Natural killer cell (primary cell): ENCODE results near the gene C1orf198. TPM values are rescaled to one million over a fixed set of nuclear protein-coding genes. Genes with fewer than 3 reads are reported as not detected.

Experiments
- ATAC-seq, 3 donors: fragments of 150-1000 bp in 2 of 3; fragments of 200-7000 bp in 1 of 3; cut with Tn5 transposase; 1 replicate in 1 of 3; 2 replicates in 2 of 3; pipeline ENCODE4 v1.10.0; 2021; ENCODE audit warnings: mild to moderate bottlenecking in 2 of 3, moderate library complexity in 2 of 3
- DNase-seq, 2 donors: peaks; one replicate each; pipeline versions ENCODE4 v3.0.0 to v3.0.0-alpha.2; 2013 to 2021; ENCODE audit warnings: mixed read lengths in 1 of 2
- H3K27ac ChIP-seq: one replicate; pipeline ENCODE4 v1.5.1; 2013; ENCODE audit warnings: mild to moderate bottlenecking, low read length
- H3K27me3 ChIP-seq: one replicate; pipeline ENCODE4 v1.6.1; 2013; ENCODE audit warnings: low read length; ENCODE audit not compliant: control insufficient read depth, insufficient read depth
- H3K36me3 ChIP-seq: one replicate; pipeline ENCODE4 v1.6.1; 2013; ENCODE audit warnings: low read length; ENCODE audit not compliant: control insufficient read depth, insufficient read depth
- H3K4me1 ChIP-seq: one replicate; pipeline ENCODE4 v1.6.1; 2013; ENCODE audit warnings: low read length; ENCODE audit not compliant: control insufficient read depth, insufficient read depth
- H3K4me3 ChIP-seq: one replicate; pipeline ENCODE4 v1.5.1; 2013; ENCODE audit warnings: low read length
- H3K9me3 ChIP-seq: one replicate; pipeline ENCODE4 v1.6.1; 2013; ENCODE audit warnings: low read length; ENCODE audit not compliant: control insufficient read depth, insufficient read depth
- H3K27ac Mint-ChIP-seq, 2 donors: one replicate each; pipeline ENCODE4 v1.8.0; 2022; ENCODE audit warnings: mild to moderate bottlenecking in 2 of 2, mixed read lengths in 2 of 2, moderate library complexity in 1 of 2
- H3K27me3 Mint-ChIP-seq, 2 donors: one replicate each; pipeline ENCODE4 v1.8.0; 2022; ENCODE audit warnings: low read depth in 2 of 2, mixed read lengths in 2 of 2
- H3K36me3 Mint-ChIP-seq: one replicate; pipeline ENCODE4 v1.8.0; 2022; ENCODE audit warnings: mixed read lengths
- H3K4me1 Mint-ChIP-seq, 2 donors: one replicate each; pipeline ENCODE4 v1.8.0; 2022; ENCODE audit warnings: mixed read lengths in 2 of 2
- H3K4me3 Mint-ChIP-seq: one replicate; pipeline ENCODE4 v1.8.0; 2022; ENCODE audit warnings: mild to moderate bottlenecking, moderate library complexity, mixed read lengths
- H3K9me3 Mint-ChIP-seq, 2 donors: one replicate each; pipeline ENCODE4 v1.8.0; 2022; ENCODE audit warnings: mixed read lengths in 2 of 2
- CTCF ChIP-seq: fragments of 200-600 bp; IDR thresholded peaks from one replicate; pipeline ENCODE4 v1.8.0; 2022; ENCODE audit warnings: antibody characterized with exemption
- WGBS: methylation state at CpG from one replicate; pipeline ENCODE4 v1.1.7; 2013; ENCODE audit warnings: missing lambda C conversion rate; ENCODE audit not compliant: insufficient coverage; 5-methylcytosine and 5-hydroxymethylcytosine counted together
- intact Hi-C: fragments of 100-400 bp; cut with micrococcal nuclease; formaldehyde crosslinking; loops from one replicate; pipeline ENCODE4 v1.14.2; 2022
- total RNA-seq, 4 donors: library from RNA; stranded (reverse); fragments of 120-200 nt in 1 of 4; gene quantifications; one replicate each; pipeline versions ENCODE4 v1.2.3 to v1.2.4, GENCODE V29; 2013 to 2022

Gene C1orf198
- total RNA-seq, 3 donors from 2014 or later (not counting 1 experiment from before 2014, with no cell fraction given), result 2.4 to 3.2 (median 3.1) TPM

DNA sequence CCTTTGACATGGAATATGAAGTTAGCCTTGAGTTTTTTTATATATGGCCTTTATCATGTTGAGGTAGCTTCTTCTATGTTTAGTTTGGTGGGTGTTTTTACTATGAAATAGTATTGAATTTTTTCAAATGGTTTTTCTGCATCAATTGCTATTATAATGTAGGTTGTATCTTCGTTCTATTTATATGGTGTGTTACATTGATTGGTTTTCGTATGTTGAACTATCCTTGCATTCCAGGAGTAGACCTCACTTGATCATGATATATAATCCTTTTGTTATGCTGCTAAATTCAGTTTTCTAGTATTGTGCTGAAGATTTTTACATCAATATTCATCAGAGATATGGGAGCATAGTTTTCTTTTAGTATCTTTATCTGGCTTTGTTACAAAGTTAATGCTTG is 55.8 kb downstream of the C1orf198 start:
- no peaks in the 10 kb centered on the region for H3K4me1 Mint-ChIP-seq
- intact Hi-C loops, result no loop called here
- H3K9me3 ChIP-seq, result no peaks in the 10 kb centered on the region
- no peak overlapping the region for H3K27ac Mint-ChIP-seq
- WGBS, result no CpG with 5 or more reads among the region's 2 CpGs
- no peak for ATAC-seq
- H3K27me3 ChIP-seq, result no peaks in the 10 kb centered on the region
- TF ChIP-seq CTCF, result no peak
- no peaks in the 10 kb centered on the region for H3K4me1 ChIP-seq
- H3K36me3 Mint-ChIP-seq, result peaks cover 6% of the 10 kb centered on the region
- no peak overlapping the region for H3K27ac ChIP-seq
- H3K4me3 ChIP-seq, result no peak overlapping the region
- no peak overlapping the region for H3K4me3 Mint-ChIP-seq
- peaks cover 15 to 18% of the 10 kb centered on the region in 2 donors for H3K27me3 Mint-ChIP-seq
- no peaks in the 10 kb centered on the region for H3K36me3 ChIP-seq
- peaks cover 2 to 12% of the 10 kb centered on the region in 2 donors for H3K9me3 Mint-ChIP-seq
- DNase-seq, result no peak

DNA sequence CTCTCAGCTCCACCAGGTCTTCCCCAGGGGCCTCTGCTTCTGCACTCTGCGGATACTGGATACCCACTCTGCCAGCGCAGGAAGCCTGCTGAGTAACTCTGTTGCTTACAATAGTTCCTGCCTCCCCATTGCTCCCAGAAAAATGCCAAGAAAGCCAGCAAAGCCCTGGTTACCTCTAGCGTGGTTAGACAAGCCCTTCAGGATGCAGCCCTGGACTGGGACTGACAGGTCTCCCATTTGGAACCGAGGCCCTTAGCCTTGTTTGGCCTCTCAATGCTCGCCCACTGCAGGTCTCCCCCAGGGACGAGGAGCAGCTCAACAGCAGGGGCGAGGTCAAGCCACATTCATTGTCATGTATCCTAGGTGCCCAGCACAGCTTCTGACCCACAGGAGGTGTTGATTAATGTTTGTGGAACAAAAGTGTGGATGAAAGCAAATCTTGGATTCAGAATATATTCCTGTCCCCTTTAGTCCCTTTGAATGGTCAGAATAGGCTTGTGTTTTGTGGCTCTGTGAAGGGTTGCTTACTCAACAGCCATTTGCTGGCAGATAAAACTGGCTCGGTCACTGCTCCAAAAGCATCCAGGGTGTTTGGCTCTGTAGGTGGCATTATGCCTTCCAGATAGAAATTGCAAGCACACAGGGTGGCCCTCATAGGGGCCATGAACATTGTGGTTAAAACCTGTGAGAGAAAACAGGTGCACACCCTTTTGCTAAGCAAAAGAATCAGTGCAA is 58.9 kb downstream of the C1orf198 start:
- Histone ChIP-seq H3K9me3 (no peaks in the 10 kb centered on the region), H3K4me3 (no peak overlapping the region), H3K36me3 (no peaks in the 10 kb centered on the region), H3K27ac (no peak overlapping the region), H3K4me1 (no peaks in the 10 kb centered on the region), H3K27me3 (no peaks in the 10 kb centered on the region)
- peaks cover 4 to 12% of the 10 kb centered on the region in 2 donors for H3K9me3 Mint-ChIP-seq
- no peak for TF ChIP-seq CTCF
- no peaks in the 10 kb centered on the region for H3K4me1 Mint-ChIP-seq
- ATAC-seq (no peak), DNase-seq (no peak)
- H3K36me3 Mint-ChIP-seq, result peaks cover 6% of the 10 kb centered on the region
- H3K4me3 Mint-ChIP-seq, result no peak overlapping the region
- no peak overlapping the region for H3K27ac Mint-ChIP-seq
- H3K27me3 Mint-ChIP-seq, result peaks cover 15 to 27% of the 10 kb centered on the region in 2 donors
- intact Hi-C loops, result no loop called here
- 80% methylated on average over 8 of the region's 8 CpGs for WGBS

GRCh38 chr1:230808281-230808872 is 59.9 kb downstream of the C1orf198 start:
- DNase-seq, result no peak
- Histone ChIP-seq H3K36me3 (no peaks in the 10 kb centered on the region), H3K9me3 (no peaks in the 10 kb centered on the region), H3K4me3 (no peak overlapping the region), H3K27ac (no peak overlapping the region), H3K4me1 (no peaks in the 10 kb centered on the region), H3K27me3 (no peaks in the 10 kb centered on the region)
- no peak for TF ChIP-seq CTCF
- Mint-ChIP-seq H3K27ac (no peak overlapping the region), H3K36me3 (peaks cover 6% of the 10 kb centered on the region), H3K4me1 (no peaks in the 10 kb centered on the region), H3K27me3 (peaks cover 12 to 31% of the 10 kb centered on the region in 2 donors), H3K4me3 (no peak overlapping the region), H3K9me3 (peaks cover 4 to 11% of the 10 kb centered on the region in 2 donors)
- WGBS, result 77% methylated on average over 4 of the region's 4 CpGs
- ATAC-seq, result no peak
- intact Hi-C loops, result no loop called here
